Activated CD4-positive, alpha-beta memory T cell treated with anti-CD3 and anti-CD28 coated beads for 36 hours (primary cell): ENCODE measurements around the gene SORL1. TPM values are rescaled to one million over a fixed set of nuclear protein-coding genes. Genes with fewer than 3 reads are reported as not detected.

Source experiments
- CTCF ChIA-PET: fragments of 350-600 bp; sonication (Branson Sonifier 250); formaldehyde crosslinking; loops from one replicate; lab custom pipeline; 2021; ENCODE audit warnings: antibody characterized with exemption, inconsistent platforms; lab: Charles Lee
- POLR2A ChIA-PET: fragments of 350-600 bp; sonication (Branson Sonifier 250); formaldehyde crosslinking; loops from one replicate; lab custom pipeline; 2021; ENCODE audit warnings: antibody characterized with exemption; lab: Charles Lee
- DNase-seq: peaks from one replicate; pipeline ENCODE4 v3.0.0-alpha.2; 2020
- H3K27ac Mint-ChIP-seq: one replicate; pipeline ENCODE4 v1.8.0; 2021; ENCODE audit warnings: mixed read lengths
- H3K27me3 Mint-ChIP-seq: one replicate; pipeline ENCODE4 v1.8.0; 2021; ENCODE audit warnings: mixed read lengths
- H3K36me3 Mint-ChIP-seq: one replicate; pipeline ENCODE4 v1.8.0; 2021; ENCODE audit warnings: mixed read lengths
- H3K4me1 Mint-ChIP-seq: one replicate; pipeline ENCODE4 v1.8.0; 2021; ENCODE audit warnings: low read depth, mixed read lengths
- H3K4me3 Mint-ChIP-seq: one replicate; pipeline ENCODE4 v1.8.0; 2021; ENCODE audit warnings: mild to moderate bottlenecking, mixed read lengths
- H3K9me3 Mint-ChIP-seq: one replicate; pipeline ENCODE4 v1.8.0; 2021; ENCODE audit warnings: mixed read lengths
- intact Hi-C: fragments of 100-400 bp; cut with micrococcal nuclease; formaldehyde crosslinking; loops from one replicate; pipeline ENCODE4 v1.15.1; 2023
- total RNA-seq, 2 experiments: library from RNA; stranded (reverse); gene quantifications; one replicate each; pipeline ENCODE4 v1.2.3, GENCODE V29; 2021

Gene SORL1
- total RNA-seq, 2 experiments from 2014 or later, result 48.1 to 49.3 TPM

DNA sequence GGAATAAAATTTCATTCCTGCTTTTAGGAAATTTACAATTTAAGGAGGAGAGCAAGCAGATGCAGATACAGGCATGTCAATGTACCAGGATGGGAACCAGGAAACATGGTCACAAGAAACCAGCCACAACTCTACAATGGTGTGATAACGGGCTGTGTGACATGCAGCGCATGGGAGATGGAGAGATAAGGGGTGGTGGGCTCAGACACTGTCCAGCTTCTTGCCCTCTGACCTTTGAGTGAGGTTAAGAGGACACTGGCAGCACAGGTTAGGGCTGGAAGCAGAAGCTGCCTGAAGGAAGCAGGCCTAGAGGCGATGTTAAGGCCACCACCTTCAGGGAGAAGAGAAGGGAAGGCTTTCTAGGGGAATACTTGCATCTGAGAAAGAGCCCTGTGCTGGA lies 3.0 kb downstream of the SORL1 start:
- intact Hi-C loops, result no loop called here

GRCh38 chr11:121456151-121456550 lies 4.0 kb downstream of the SORL1 start:
- intact Hi-C loops, result no loop called here
- no peak for DNase-seq
- ChIA-PET POLR2A (no interaction called here), CTCF (no interaction called here)
- Mint-ChIP-seq H3K9me3 (no peaks in the 10 kb centered on the region), H3K27me3 (no peaks in the 10 kb centered on the region), H3K36me3 (peaks cover 7% of the 10 kb centered on the region), H3K4me3 (peak overlapping the region; percentile 54), H3K27ac (peak overlapping the region; percentile 93), H3K4me1 (peaks cover 86% of the 10 kb centered on the region)

More for the DNA sequence above, 3.0 kb downstream of the SORL1 start:
- ChIA-PET CTCF (interaction anchor here (1.6 kb wide), 1 partner anchor 9 kb away, joined by 4 read pairs; no protein-coding TSS in a partner anchor), POLR2A (interaction anchor here (1.2 to 1.4 kb wide), 2 partner anchors 9 to 11 kb away, joined by 3 to 6 read pairs; no protein-coding TSS in a partner anchor)
- H3K36me3 Mint-ChIP-seq, result peaks cover 7% of the 10 kb centered on the region
- no peaks in the 10 kb centered on the region for H3K9me3 Mint-ChIP-seq
- no peaks in the 10 kb centered on the region for H3K27me3 Mint-ChIP-seq
- H3K4me1 Mint-ChIP-seq, result peaks cover 86% of the 10 kb centered on the region
- peak overlapping the region; percentile 87 for H3K4me3 Mint-ChIP-seq
- H3K27ac Mint-ChIP-seq, result peak overlapping the region; percentile 93
- no peak for DNase-seq

DNA sequence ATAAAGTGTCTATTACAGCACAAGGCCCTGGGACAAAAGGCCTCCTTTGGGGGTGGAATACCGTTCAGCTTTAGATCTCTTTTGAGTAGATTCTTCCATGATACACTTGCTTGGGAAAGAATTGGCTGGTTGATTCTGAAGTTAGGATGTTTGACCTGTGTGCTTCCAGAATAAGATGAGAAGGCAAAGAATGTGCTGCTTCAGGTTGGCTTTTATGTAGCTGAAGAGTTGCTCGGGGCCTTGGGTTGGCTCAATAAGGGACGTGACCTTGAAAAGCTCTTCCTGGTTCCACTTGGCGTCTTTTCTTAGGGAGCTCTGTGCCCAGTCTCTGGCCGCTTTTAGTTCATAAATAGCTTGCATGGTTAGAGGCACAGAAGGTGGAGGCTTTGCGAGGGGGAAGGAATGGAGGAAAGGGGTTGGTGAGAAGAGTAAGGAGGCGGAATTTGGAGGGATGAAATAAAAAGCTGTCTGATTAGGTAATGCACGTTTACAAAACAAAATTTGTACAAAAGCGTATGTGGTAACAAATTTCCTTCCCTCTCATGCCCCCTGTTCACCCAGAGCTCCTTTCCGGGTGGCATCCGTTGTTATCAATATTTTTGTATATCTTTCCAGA lies 4.8 kb downstream of the SORL1 start:
- H3K4me3 Mint-ChIP-seq, result peak overlapping the region; percentile 27
- DNase-seq, result no peak
- peaks cover 91% of the 10 kb centered on the region for H3K4me1 Mint-ChIP-seq
- CTCF ChIA-PET, result interaction anchor here (1.4 kb wide), 1 partner anchor 9 kb away, joined by 3 read pairs; no protein-coding TSS in a partner anchor
- intact Hi-C loops, result no loop called here
- no peaks in the 10 kb centered on the region for H3K9me3 Mint-ChIP-seq
- POLR2A ChIA-PET, result no interaction called here
- H3K27ac Mint-ChIP-seq, result peak overlapping the region; percentile 93
- no peaks in the 10 kb centered on the region for H3K27me3 Mint-ChIP-seq
- peaks cover 7% of the 10 kb centered on the region for H3K36me3 Mint-ChIP-seq

DNA sequence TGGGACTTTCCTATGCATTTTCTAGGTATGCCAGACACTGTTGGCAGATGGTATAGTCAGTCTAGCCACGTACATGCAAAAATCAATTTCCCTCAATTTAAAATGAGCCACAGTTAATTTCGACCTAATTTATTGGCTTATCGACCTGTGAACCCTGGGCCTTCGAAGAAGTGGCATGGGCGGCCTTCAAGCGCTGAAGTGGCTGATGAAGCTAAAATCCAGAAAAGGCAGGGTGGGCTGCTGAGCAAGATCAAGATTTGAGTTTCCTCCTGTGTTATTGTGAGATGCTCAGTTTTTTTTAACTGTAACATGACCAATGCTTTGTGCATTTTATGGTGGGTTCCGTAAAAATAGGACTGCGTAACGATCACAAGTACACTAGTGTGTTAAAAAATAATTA lies 6.4 kb downstream of the SORL1 start:
- Mint-ChIP-seq H3K9me3 (no peaks in the 10 kb centered on the region), H3K4me1 (peaks cover 99% of the 10 kb centered on the region), H3K4me3 (peak overlapping the region; percentile 23), H3K36me3 (peaks cover 3% of the 10 kb centered on the region), H3K27me3 (no peaks in the 10 kb centered on the region), H3K27ac (peak overlapping the region; percentile 47)
- ChIA-PET POLR2A (interaction anchor here (1.0 kb wide), 1 partner anchor 14 kb away, joined by 3 read pairs; no protein-coding TSS in a partner anchor), CTCF (no interaction called here)
- no peak for DNase-seq
- intact Hi-C loops, result no loop called here

GRCh38 chr11:121459413-121460017 lies 7.4 kb downstream of the SORL1 start:
- intact Hi-C loops, result loop anchor here (5.0 kb wide), 1 partner anchor 1603 kb away; the partner anchor contains the start of gene HSPA8

DNA sequence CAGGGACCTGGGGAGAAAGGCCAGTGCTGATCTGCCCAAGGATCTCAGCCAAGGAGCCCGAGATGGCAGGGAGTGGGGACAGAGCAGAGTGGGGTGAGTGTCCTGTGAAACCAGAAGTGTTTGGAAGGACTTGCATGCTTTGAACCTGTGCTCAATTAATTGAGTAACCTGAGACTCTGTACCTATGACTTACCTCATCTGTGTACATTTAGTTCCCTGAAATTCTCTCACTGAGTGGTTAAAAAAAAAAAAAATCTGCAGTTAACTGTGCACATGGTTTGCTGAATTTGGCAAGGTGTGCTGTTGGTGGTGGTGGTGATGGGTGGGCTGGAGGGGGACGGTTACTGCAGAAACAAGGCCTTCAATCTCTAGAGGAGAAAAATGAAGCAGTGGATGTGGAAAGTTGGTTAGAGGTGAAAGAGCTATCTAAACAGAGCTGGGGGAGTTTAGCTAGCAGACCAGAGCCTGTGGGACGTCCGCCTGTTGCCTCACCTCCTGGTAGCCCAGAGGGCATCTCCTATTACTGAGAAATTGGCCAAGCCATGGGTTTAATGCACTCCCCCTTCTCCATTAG lies 8.9 kb downstream of the SORL1 start:
- POLR2A ChIA-PET, result interaction anchor here (1.5 to 5.1 kb wide), 2 partner anchors 10 to 13 kb away, joined by 5 to 51 read pairs; partner anchors contain the start of genes SORL1 and SORL1-AS1

More at GRCh38 chr11:121459413-121460017, 7.4 kb downstream of the SORL1 start:
- POLR2A ChIA-PET, result interaction anchor here (1.1 kb wide), 1 partner anchor 8 kb away, joined by 3 read pairs; no protein-coding TSS in a partner anchor
- peak overlapping the region; percentile 35 for H3K4me3 Mint-ChIP-seq
- peak overlapping the region; percentile 47 for H3K27ac Mint-ChIP-seq
- no peaks in the 10 kb centered on the region for H3K9me3 Mint-ChIP-seq
- CTCF ChIA-PET, result interaction anchor here (6.1 kb wide), 1 partner anchor 8 kb away, joined by 50 read pairs; the partner anchor contains the start of genes SORL1 and SORL1-AS1
- peaks cover 99% of the 10 kb centered on the region for H3K4me1 Mint-ChIP-seq
- H3K36me3 Mint-ChIP-seq, result peaks cover 3% of the 10 kb centered on the region
- peak; percentile 55 for DNase-seq
- no peaks in the 10 kb centered on the region for H3K27me3 Mint-ChIP-seq

DNA sequence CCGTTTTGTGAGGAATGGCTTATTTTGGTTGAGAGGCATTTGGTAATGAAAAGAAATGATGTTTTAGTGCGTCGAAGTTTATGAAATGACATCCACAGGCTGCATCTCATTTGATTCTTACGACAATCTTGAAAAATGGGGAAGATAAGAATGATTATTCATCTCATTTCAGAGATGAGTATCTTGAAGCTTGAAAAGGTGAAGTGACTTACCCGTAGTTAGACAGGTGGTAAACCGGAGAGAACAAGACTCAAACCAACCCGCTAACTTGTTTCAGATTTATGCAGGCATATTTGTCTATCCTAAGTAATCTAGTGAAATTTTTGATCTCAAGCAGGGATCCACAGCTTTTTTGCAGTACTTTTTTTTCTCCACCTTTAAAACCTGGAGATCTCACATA lies 9.7 kb downstream of the SORL1 start:
- intact Hi-C loops, result loop anchor here (5.0 kb wide), 1 partner anchor 1600 kb away; the partner anchor contains the start of gene HSPA8
- ChIA-PET CTCF (interaction anchor here (0.6 to 6.1 kb wide), 5 partner anchors 11 to 213 kb away, joined by 3 to 50 read pairs (median 4); partner anchors contain the start of genes SORL1 and SORL1-AS1), POLR2A (interaction anchor here (0.7 to 5.1 kb wide), 4 partner anchors 11 to 59 kb away, joined by 3 to 51 read pairs (median 4); partner anchors contain the start of genes SORL1 and SORL1-AS1)
- no peaks in the 10 kb centered on the region for H3K27me3 Mint-ChIP-seq
- peak overlapping the region; percentile 99 for H3K27ac Mint-ChIP-seq
- DNase-seq, result no peak
- H3K36me3 Mint-ChIP-seq, result peaks cover 3% of the 10 kb centered on the region
- H3K4me3 Mint-ChIP-seq, result peak overlapping the region; percentile 21
- no peaks in the 10 kb centered on the region for H3K9me3 Mint-ChIP-seq
- peaks cover 98% of the 10 kb centered on the region for H3K4me1 Mint-ChIP-seq

More for the DNA sequence above, 8.9 kb downstream of the SORL1 start:
- H3K27me3 Mint-ChIP-seq, result no peaks in the 10 kb centered on the region
- H3K4me1 Mint-ChIP-seq, result peaks cover 99% of the 10 kb centered on the region
- no peak for DNase-seq
- peak overlapping the region; percentile 99 for H3K27ac Mint-ChIP-seq
- H3K9me3 Mint-ChIP-seq, result no peaks in the 10 kb centered on the region
- CTCF ChIA-PET, result interaction anchor here (0.7 to 6.1 kb wide), 2 partner anchors 10 to 85 kb away, joined by 4 to 50 read pairs; partner anchors contain the start of genes SORL1 and SORL1-AS1
- peaks cover 3% of the 10 kb centered on the region for H3K36me3 Mint-ChIP-seq
- intact Hi-C loops, result loop anchor here (5.0 kb wide), 1 partner anchor 1601 kb away; the partner anchor contains the start of gene HSPA8
- H3K4me3 Mint-ChIP-seq, result no peak overlapping the region

DNA sequence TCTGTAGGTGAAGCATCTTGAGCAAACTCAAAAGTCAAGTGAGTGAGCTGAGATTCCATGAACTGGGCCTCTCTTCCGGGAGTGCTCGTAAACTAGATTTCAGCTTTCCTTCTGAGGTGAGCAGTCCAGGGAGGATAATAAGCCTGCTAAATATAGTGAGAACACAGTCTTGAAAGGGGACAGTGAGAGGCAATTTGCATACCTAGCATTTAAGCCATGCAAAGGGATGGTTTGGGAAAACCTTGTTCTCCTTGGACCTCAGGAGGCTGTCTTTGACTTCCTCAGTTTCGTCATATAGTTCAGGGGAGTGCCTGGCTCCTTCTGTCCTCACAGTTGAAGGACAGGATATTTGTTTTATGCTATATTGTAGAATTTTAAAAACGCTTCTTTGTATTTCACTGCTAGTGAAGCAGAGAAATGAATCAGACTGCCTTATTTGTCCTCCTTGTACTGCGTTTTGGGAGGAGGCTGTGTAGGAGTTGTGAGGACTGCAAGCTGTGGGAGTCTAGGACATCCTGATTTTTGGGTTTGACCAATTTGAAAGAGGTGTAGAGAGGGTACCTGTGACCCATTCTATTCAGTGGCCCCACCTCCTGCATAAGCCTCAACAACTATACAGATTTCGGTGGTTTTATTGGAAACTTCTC lies 11.7 kb downstream of the SORL1 start:
- intact Hi-C loops, result loop anchor here (1.0 to 5.0 kb wide), 9 partner anchors 12 to 1598 kb away; partner anchors contain the start of genes HSPA8, SC5D, SORL1 and SORL1-AS1
- H3K36me3 Mint-ChIP-seq, result no peaks in the 10 kb centered on the region
- H3K27ac Mint-ChIP-seq, result peak overlapping the region; percentile 99
- H3K4me1 Mint-ChIP-seq, result peaks cover 98% of the 10 kb centered on the region
- peak overlapping the region; percentile 63 for H3K4me3 Mint-ChIP-seq
- DNase-seq, result no peak
- H3K27me3 Mint-ChIP-seq, result no peaks in the 10 kb centered on the region
- CTCF ChIA-PET, result interaction anchor here (1.2 to 6.1 kb wide), 3 partner anchors 9 to 32 kb away, joined by 3 to 50 read pairs (median 4); partner anchors contain the start of genes SORL1 and SORL1-AS1
- no peaks in the 10 kb centered on the region for H3K9me3 Mint-ChIP-seq
- POLR2A ChIA-PET, result interaction anchor here (1.0 to 5.1 kb wide), 5 partner anchors 9 to 75 kb away, joined by 3 to 51 read pairs (median 3); partner anchors contain the start of genes SORL1 and SORL1-AS1

- peak overlapping the region; percentile 99 for H3K27ac Mint-ChIP-seq
- POLR2A ChIA-PET, result interaction anchor here (0.9 to 5.1 kb wide), 6 partner anchors 10 to 74 kb away, joined by 3 to 51 read pairs (median 4); partner anchors contain the start of genes SORL1 and SORL1-AS1
- peaks cover 98% of the 10 kb centered on the region for H3K4me1 Mint-ChIP-seq
- H3K36me3 Mint-ChIP-seq, result peaks cover 2% of the 10 kb centered on the region
- intact Hi-C loops, result loop anchor here (1.0 to 5.0 kb wide), 9 partner anchors 12 to 1598 kb away; partner anchors contain the start of genes HSPA8, SC5D, SORL1 and SORL1-AS1
- no peaks in the 10 kb centered on the region for H3K27me3 Mint-ChIP-seq
- H3K9me3 Mint-ChIP-seq, result no peaks in the 10 kb centered on the region
- H3K4me3 Mint-ChIP-seq, result peak overlapping the region; percentile 63
- DNase-seq, result peak; percentile 94
- CTCF ChIA-PET, result interaction anchor here (0.8 to 6.1 kb wide), 4 partner anchors 10 to 47 kb away, joined by 3 to 50 read pairs (median 4); partner anchors contain the start of genes SORL1 and SORL1-AS1
Observed at GRCh38 chr11:121464352-121464946, 12.3 kb downstream of the SORL1 start.

DNA sequence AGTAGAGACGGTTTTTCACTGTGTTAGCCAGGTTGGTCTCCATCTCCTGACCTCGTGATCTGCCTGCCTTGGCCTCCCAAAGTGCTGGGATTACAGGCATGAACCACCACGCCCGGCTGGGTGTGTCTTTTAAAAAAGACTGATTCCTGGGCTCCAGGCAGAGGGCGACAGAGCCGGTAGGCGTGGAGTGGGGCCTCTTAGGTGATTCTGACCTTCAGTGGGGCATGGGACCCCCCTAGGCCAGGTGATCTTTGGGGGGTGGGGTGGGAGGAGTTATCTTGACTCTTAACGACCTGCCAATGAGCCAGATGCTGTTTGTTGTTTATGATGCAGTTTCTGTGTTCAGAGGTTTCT lies 13.6 kb downstream of the SORL1 start:
- peak overlapping the region; percentile 61 for H3K4me3 Mint-ChIP-seq
- ChIA-PET POLR2A (interaction anchor here (0.8 to 5.1 kb wide), 3 partner anchors 11 to 116 kb away, joined by 3 to 51 read pairs (median 3); partner anchors contain the start of genes SORL1 and SORL1-AS1), CTCF (interaction anchor here (1.1 to 3.0 kb wide), 2 partner anchors 9 to 15 kb away, joined by 3 to 31 read pairs; partner anchors contain the start of genes SORL1 and SORL1-AS1)
- H3K9me3 Mint-ChIP-seq, result no peaks in the 10 kb centered on the region
- H3K27ac Mint-ChIP-seq, result peak overlapping the region; percentile 99
- H3K36me3 Mint-ChIP-seq, result peaks cover 13% of the 10 kb centered on the region
- peaks cover 92% of the 10 kb centered on the region for H3K4me1 Mint-ChIP-seq
- DNase-seq, result no peak
- H3K27me3 Mint-ChIP-seq, result no peaks in the 10 kb centered on the region
- intact Hi-C loops, result loop anchor here (2.0 kb wide), 2 partner anchors 55 to 115 kb away; no protein-coding TSS in a partner anchor
